ENCODE data around the gene PLEKHA7. TPM values are rescaled to one million over a fixed set of nuclear protein-coding genes. Genes with fewer than 3 reads are reported as not detected.
A peak's percentile ranks its signal among the peaks of the same experiment; 100 is the strongest.

PLEKHA7 gene
- total and polyA plus RNA-seq, 2 of the 13 experiments (the other 11 are each of a cell fraction or from before 2014, with no cell fraction given): 17.5 to 18.7 TPM

DNA sequence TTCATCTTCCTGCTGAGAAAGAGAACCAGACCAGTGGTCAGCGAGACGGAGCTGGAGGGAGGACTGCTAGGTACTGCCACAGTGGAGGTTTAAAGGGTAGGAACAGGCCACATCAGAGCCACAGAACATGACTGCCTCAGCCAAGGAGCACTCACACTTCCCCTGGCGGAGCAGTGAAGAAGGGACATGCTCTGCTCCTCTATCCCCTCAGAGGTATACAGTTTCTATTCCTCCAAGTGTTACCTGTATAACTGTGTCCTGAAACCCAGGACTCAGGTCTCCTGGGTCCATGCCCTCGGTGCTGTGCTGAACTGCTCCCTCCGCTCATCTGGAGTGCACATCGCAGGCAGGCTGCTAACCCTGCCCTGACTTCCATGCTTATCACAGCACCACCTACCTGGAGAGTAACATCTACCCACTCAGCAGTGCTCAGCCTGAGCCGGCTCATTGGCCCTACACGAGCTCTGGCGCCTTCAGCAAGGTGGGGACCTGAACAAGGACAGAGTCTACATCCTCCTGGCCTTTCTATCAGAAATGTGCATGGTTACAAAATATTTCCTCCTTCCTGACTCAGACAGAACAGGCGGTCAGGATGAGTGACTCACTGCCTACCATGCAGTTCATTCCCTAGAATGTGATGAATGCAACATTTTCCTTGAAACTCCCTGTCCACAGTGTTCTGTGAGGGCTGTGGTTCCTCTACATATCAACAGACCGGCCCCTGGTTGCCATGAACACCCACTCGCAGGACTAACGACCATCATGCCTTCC lies 222.8 kb downstream of the PLEKHA7 start (continued):
- TF ChIP-seq, protein P1, sequence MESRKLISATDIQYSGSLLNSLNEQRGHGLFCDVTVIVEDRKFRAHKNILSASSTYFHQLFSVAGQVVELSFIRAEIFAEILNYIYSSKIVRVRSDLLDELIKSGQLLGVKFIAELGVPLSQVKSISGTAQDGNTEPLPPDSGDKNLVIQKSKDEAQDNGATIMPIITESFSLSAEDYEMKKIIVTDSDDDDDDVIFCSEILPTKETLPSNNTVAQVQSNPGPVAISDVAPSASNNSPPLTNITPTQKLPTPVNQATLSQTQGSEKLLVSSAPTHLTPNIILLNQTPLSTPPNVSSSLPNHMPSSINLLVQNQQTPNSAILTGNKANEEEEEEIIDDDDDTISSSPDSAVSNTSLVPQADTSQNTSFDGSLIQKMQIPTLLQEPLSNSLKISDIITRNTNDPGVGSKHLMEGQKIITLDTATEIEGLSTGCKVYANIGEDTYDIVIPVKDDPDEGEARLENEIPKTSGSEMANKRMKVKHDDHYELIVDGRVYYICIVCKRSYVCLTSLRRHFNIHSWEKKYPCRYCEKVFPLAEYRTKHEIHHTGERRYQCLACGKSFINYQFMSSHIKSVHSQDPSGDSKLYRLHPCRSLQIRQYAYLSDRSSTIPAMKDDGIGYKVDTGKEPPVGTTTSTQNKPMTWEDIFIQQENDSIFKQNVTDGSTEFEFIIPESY (CRISPR knock-in tag; IDR thresholded peaks at IDR 0.05): peak; percentile 42

DNA sequence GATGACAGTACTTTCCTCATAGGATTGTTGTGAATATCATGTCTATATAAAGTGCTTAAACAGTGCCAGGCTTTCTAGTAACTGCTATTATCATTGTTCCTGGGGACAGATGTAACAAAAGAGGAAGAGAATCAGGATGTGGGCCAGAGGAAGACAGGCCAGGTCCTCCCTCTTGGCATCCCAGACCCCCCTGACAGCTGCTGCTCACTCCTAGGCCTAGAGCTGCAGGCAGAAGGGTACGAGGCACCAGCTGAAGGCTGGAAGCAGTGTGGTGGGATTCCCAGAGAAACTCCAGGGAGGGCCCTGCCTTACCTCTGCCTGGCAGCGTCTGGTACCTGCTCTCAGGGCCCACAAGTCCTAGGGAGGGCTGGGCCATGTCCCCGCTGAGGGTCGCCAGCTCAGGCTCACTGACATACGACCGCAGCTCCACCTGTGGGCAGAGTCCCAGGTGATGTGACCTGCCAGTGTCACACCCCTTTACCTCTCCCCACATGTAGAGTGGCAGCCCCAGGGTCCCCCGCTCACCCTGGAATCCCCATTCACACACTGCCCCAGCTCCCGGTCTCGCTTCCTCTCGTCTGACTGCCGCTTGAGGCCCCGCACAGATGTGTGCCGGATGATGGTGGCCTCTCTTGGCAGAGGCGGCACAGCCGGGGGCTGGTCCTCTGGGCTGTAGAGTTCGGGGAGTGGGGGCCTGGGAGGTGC lies 223.6 kb downstream of the PLEKHA7 start:
- Histone ChIP-seq H3K79me2 (ENCODE audit: insufficient read depth, low read length) (no peaks in the 10 kb centered on the region), H3K4me2 (ENCODE audit: low read depth, low read length) (no peak overlapping the region), H3K27ac (ENCODE audit: extremely low read length, insufficient read depth, low read length) (no peak overlapping the region), H3K9ac (ENCODE audit: insufficient read depth, low read depth, low read length) (no peak overlapping the region), H4K20me1 (ENCODE audit: insufficient read depth, low read length) (no peaks in the 10 kb centered on the region), H3K4me3 (replicated peaks in 1 of 3; ENCODE audit: insufficient read depth in 1 of 3, low read depth in 2 of 3, low read length in 3 of 3) (no peak overlapping the region), H3K4me1 (ENCODE audit: insufficient read depth, low read length) (peaks cover 31% of the 10 kb centered on the region), H3K36me3 (replicated peaks in 1 of 2; ENCODE audit: control insufficient read depth in 1 of 2, insufficient read depth in 2 of 2, low read length in 2 of 2) (peaks cover 17 to 38% of the 10 kb centered on the region in 2 experiments; a peak in 4 of 5 replicates), H3K9me3 (ENCODE audit: low read length) (no peaks in the 10 kb centered on the region), H3K27me3 (ENCODE audit: control insufficient read depth in 1 of 2, insufficient read depth in 2 of 2, low read length in 2 of 2) (no peaks in the 10 kb centered on the region), H2AFZ (ENCODE audit: low read length) (no peak overlapping the region)
- ChIA-PET CTCF (ENCODE audit: low intra/inter-chr PET ratio, low total read pairs) (no interaction called here), POLR2A (no interaction called here)
- no peak for DNase-seq (ENCODE audit: low spot score)
- in situ Hi-C loops (cut with HindIII; ENCODE audit: extremely low pct_ligation_motif_present, low pct_unique_long_range_greater_than_20kb) (no loop called here), intact Hi-C loops (cut with micrococcal nuclease; ENCODE audit: unreplicated experiment) (no loop called here)
- TF ChIP-seq, protein P2, sequence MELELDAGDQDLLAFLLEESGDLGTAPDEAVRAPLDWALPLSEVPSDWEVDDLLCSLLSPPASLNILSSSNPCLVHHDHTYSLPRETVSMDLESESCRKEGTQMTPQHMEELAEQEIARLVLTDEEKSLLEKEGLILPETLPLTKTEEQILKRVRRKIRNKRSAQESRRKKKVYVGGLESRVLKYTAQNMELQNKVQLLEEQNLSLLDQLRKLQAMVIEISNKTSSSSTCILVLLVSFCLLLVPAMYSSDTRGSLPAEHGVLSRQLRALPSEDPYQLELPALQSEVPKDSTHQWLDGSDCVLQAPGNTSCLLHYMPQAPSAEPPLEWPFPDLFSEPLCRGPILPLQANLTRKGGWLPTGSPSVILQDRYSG (CRISPR knock-in tag; IDR thresholded peaks at IDR 0.05): no peak
- TF ChIP-seq ZNF629 (CRISPR knock-in tag; conservative IDR thresholded peaks at IDR 0.05): 0 out of 2 replicates have a peak, but pooled peaks have one; percentile 14
- no TSS peak for BruUV-seq (replicated peaks)
- FAIRE-seq: no peak
- WGBS (ENCODE audit: low lambda C conversion rate): 100% methylated on average over 11 of the region's 16 CpGs
- no peak for ATAC-seq
